Common myeloid progenitor, CD34-positive (primary cell): ENCODE measurements around the gene C4orf17.
"Not testable (repeated sequence)": the region's sequence is repeated elsewhere in the genome, so short reads cannot be mapped to it uniquely, and the experiment has no call there.

Experiments used
- CTCF ChIA-PET: fragments of 350-600 bp; sonication (Branson Sonifier 250); formaldehyde crosslinking; loops from one replicate; lab custom pipeline; 2021; ENCODE audit warnings: antibody characterized with exemption; lab: Charles Lee
- POLR2A ChIA-PET: fragments of 350-600 bp; sonication (Branson Sonifier 250); formaldehyde crosslinking; loops from one replicate; lab custom pipeline; 2021; ENCODE audit warnings: antibody characterized with exemption; lab: Charles Lee
- DNase-seq, 3 donors: peaks; one replicate each; pipeline versions ENCODE4 v3.0.0 to v3.0.0-alpha.2; 2013
- H3K27ac ChIP-seq, 2 experiments: 1 replicate in 1 of 2; 2 replicates in 1 of 2; pipeline ENCODE4 v1.7.0; 2013; ENCODE audit warnings: inconsistent platforms in 2 of 2, low read length in 2 of 2, mild to moderate bottlenecking in 2 of 2, low read depth in 1 of 2, moderate library complexity in 1 of 2; ENCODE audit not compliant: severe bottlenecking in 2 of 2, insufficient read depth in 1 of 2, poor library complexity in 1 of 2
- H3K27me3 ChIP-seq, 5 experiments: replicated peaks in 2 of 5; 1 replicate in 3 of 5; 2 replicates in 2 of 5; pipeline versions ENCODE4 v1.6.1 to v1.7.0; 2013; ENCODE audit warnings: low read length in 4 of 5, mild to moderate bottlenecking in 2 of 5, moderate library complexity in 2 of 5, inconsistent platforms in 1 of 5; ENCODE audit not compliant: insufficient read depth in 5 of 5, control insufficient read depth in 4 of 5
- H3K36me3 ChIP-seq, 4 experiments: 1 replicate in 2 of 4; 2 replicates in 2 of 4; pipeline versions ENCODE4 v1.6.1 to v1.7.0; 2013; ENCODE audit warnings: low read length in 3 of 4, control low read depth in 1 of 4, mild to moderate bottlenecking in 1 of 4; ENCODE audit not compliant: control insufficient read depth in 4 of 4, insufficient read depth in 4 of 4
- H3K4me1 ChIP-seq, 4 experiments: 1 replicate in 3 of 4; 2 replicates in 1 of 4; pipeline versions ENCODE4 v1.6.1 to v1.7.1; 2013; ENCODE audit warnings: low read length in 3 of 4, mild to moderate bottlenecking in 3 of 4, control low read depth in 1 of 4, inconsistent platforms in 1 of 4, moderate library complexity in 1 of 4; ENCODE audit not compliant: control insufficient read depth in 4 of 4, insufficient read depth in 4 of 4; ENCODE audit errors: control extremely low read depth in 1 of 4
- H3K4me3 ChIP-seq, 7 experiments: 1 replicate in 4 of 7; 2 replicates in 3 of 7; pipeline versions ENCODE4 v1.5.1 to v1.7.0; 2013; ENCODE audit warnings: mild to moderate bottlenecking in 7 of 7, low read length in 6 of 7, moderate library complexity in 6 of 7, inconsistent platforms in 2 of 7, low read depth in 2 of 7, control low read depth in 1 of 7; ENCODE audit not compliant: insufficient read depth in 4 of 7, control insufficient read depth in 1 of 7; ENCODE audit errors: extremely low read depth in 1 of 7
- H3K9me3 ChIP-seq, 5 experiments: 1 replicate in 4 of 5; 2 replicates in 1 of 5; pipeline versions ENCODE4 v1.6.1 to v1.7.1; 2013; ENCODE audit warnings: low read length in 4 of 5, mild to moderate bottlenecking in 2 of 5, inconsistent platforms in 1 of 5, low read depth in 1 of 5, moderate library complexity in 1 of 5; ENCODE audit not compliant: control insufficient read depth in 4 of 5, insufficient read depth in 2 of 5; ENCODE audit errors: control extremely low read depth in 1 of 5
- WGBS: methylation state at CpG from one replicate; pipeline ENCODE4 v1.1.5; 2013; ENCODE audit not compliant: insufficient coverage; 5-methylcytosine and 5-hydroxymethylcytosine counted together

C4orf17 gene

DNA sequence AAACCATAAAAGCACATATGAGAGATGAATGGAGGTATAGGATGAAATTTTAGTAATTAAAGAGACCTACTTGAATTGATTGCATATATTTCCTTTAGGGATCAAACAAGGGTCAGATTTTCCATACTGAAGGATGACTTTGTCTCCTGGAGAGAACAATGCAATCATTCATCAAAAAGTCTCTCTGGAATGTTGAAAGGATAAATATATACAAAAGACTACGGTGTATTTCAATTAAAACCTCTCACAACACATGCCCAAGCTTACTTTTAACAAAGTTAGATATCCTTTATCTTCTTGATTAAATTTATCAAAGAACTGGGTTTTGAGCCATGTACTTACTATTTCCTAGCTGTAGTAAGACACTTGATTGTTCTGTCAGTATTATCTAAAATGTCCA, 38.9 kb upstream of the C4orf17 start:
- Histone ChIP-seq H3K27ac (no peak overlapping the region), H3K4me1 (no peaks in the 10 kb centered on the region), H3K36me3 (no peaks in the 10 kb centered on the region), H3K9me3 (no peaks in the 10 kb centered on the region), H3K4me3 (no peak overlapping the region), H3K27me3 (no peaks in the 10 kb centered on the region)
- POLR2A ChIA-PET, result no interaction called here
- no CpG with 5 or more reads among the region's 1 CpG for WGBS
- CTCF ChIA-PET, result interaction anchor here (2.6 kb wide), 1 partner anchor 8 kb away, joined by 12 read pairs; no protein-coding TSS in a partner anchor
- DNase-seq, result no peak

- no peaks in the 10 kb centered on the region for H3K9me3 ChIP-seq
- CTCF ChIA-PET, result interaction anchor here (1.2 to 2.6 kb wide), 2 partner anchors 9 to 12 kb away, joined by 3 to 12 read pairs; no protein-coding TSS in a partner anchor
- no peaks in the 10 kb centered on the region for H3K36me3 ChIP-seq
- no CpG with 5 or more reads among the region's 1 CpG for WGBS
- POLR2A ChIA-PET, result no interaction called here
- H3K4me3 ChIP-seq, result no peak overlapping the region
- H3K27me3 ChIP-seq, result no peaks in the 10 kb centered on the region
- H3K27ac ChIP-seq, result no peak overlapping the region
- DNase-seq, result no peak
- no peaks in the 10 kb centered on the region for H3K4me1 ChIP-seq
Measured at GRCh38 chr4:99473131-99473530, 37.7 kb upstream of the C4orf17 start.

DNA sequence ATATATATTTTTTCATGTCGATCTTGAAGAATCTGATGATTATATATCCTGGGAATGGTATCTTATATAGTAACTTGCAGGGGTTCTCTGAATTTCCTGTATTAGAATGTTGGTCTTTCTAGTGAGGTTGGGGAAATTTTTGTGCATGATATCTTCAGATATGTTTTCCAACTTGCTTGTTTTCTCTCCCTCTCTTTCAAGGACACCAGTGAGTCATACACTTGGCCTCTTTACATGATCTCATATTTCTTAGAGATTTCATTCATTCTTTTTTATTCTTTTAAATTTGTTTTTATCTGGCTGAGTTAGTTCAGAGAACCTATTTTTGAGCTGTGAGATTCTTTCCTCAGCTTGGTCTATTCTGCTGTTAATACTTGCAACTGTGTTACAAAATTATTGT, 27.2 kb upstream of the C4orf17 start:
- Histone ChIP-seq H3K36me3 (no peaks in the 10 kb centered on the region), H3K4me1 (no peaks in the 10 kb centered on the region), H3K9me3 (peaks cover 3 to 30% (median 21%) of the 10 kb centered on the region in 5 experiments), H3K27me3 (peaks cover 0 to 2% (median 0%) of the 10 kb centered on the region in 5 experiments), H3K4me3 (no peak overlapping the region), H3K27ac (no peak overlapping the region)
- POLR2A ChIA-PET, result no interaction called here
- WGBS, result no CpG with 5 or more reads among the region's 1 CpG
- CTCF ChIA-PET, result interaction anchor here (1.1 kb wide), 1 partner anchor 23 kb away, joined by 3 read pairs; no protein-coding TSS in a partner anchor
- DNase-seq, result no peak

- WGBS, result 100% methylated on average over 1 of the region's 1 CpG
- Histone ChIP-seq H3K27me3 (peaks cover 0 to 2% (median 0%) of the 10 kb centered on the region in 5 experiments), H3K4me1 (no peaks in the 10 kb centered on the region), H3K36me3 (no peaks in the 10 kb centered on the region), H3K9me3 (peaks cover 3 to 30% (median 21%) of the 10 kb centered on the region in 5 experiments), H3K27ac (no peak overlapping the region), H3K4me3 (no peak overlapping the region)
- ChIA-PET CTCF (no interaction called here), POLR2A (no interaction called here)
- DNase-seq, result no peak
Measured at GRCh38 chr4:99485212-99485611, 25.6 kb upstream of the C4orf17 start.

GRCh38 chr4:99486648-99487047, 24.2 kb upstream of the C4orf17 start:
- CTCF ChIA-PET, H3K27ac ChIP-seq, H3K4me3 ChIP-seq, H3K36me3 ChIP-seq, POLR2A ChIA-PET, DNase-seq, H3K27me3 ChIP-seq, H3K4me1 ChIP-seq: not testable (repeated sequence)
- peaks cover 3 to 30% (median 21%) of the 10 kb centered on the region in 5 experiments for H3K9me3 ChIP-seq
- WGBS, result 100% methylated on average over 1 of the region's 3 CpGs

DNA sequence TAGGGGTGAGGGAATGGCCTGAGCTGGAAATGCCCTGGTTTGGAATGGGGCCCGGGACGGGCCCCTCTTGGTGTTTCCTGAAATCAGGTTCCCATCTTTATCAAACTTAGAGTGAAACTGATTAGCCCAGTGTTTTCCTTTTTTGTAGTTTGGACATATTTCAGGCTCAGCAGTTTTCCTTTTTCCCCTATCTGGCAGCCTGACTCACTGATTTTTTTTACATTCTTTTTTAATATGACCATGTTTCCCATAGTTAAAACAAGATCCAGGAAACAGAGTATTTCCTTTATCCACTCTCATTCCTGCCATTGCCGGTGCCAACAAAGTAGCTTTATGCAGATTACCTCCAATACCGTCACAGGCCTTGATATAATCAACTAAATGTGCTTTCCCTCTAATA, 20.5 kb upstream of the C4orf17 start:
- Histone ChIP-seq H3K27me3 (no peaks in the 10 kb centered on the region), H3K4me1 (no peaks in the 10 kb centered on the region), H3K4me3 (no peak overlapping the region), H3K27ac (no peak overlapping the region), H3K36me3 (no peaks in the 10 kb centered on the region), H3K9me3 (peaks cover 0 to 23% (median 15%) of the 10 kb centered on the region in 5 experiments)
- POLR2A ChIA-PET, result no interaction called here
- WGBS, result 92% methylated on average over 2 of the region's 4 CpGs
- CTCF ChIA-PET, result interaction anchor here (1.6 kb wide), 1 partner anchor 26 kb away, joined by 3 read pairs; no protein-coding TSS in a partner anchor
- DNase-seq, result no peak

DNA sequence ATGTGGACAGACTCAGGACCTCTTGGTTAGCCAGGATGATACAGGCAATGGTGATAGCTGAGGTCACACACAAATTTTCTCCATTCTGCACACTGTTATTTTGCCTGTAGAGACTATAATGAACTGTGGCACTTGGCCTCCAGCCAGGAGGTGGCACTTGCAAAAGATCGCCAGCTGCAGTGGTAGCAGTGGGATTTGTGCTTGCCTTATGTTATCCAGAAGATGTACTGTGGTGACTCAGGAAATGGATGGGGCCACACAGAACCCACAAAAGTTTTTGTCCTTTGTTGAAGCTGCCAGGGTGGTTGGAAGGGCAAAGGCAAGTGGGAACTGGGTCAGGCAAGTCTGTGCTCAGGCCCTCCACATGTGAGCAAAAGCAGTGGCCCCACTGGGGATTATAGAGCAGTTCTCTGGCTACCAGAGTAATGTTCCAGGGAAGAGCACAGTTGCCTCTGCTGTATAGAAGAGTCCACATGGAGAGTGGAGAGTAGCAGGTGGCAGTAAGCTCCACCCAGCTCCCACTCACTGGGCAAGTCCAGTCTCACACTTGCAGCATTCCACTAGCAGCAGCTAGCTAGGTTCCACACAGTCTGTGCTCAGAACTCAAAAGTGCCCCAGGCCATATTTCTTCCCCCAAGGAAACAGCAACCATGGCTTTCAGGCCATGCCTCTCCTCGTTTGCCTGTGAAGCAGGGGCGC, 5.9 kb upstream of the C4orf17 start:
- ChIA-PET CTCF (interaction anchor here (0.9 kb wide), 1 partner anchor 32 kb away, joined by 3 read pairs; no protein-coding TSS in a partner anchor), POLR2A (interaction anchor here (0.9 kb wide), 1 partner anchor 9 kb away, joined by 3 read pairs; no protein-coding TSS in a partner anchor)
- Histone ChIP-seq H3K27me3 (peaks cover 0 to 2% (median 0%) of the 10 kb centered on the region in 5 experiments), H3K4me1 (peaks cover 0 to 7% (median 0%) of the 10 kb centered on the region in 4 experiments), H3K27ac (no peak overlapping the region), H3K36me3 (no peaks in the 10 kb centered on the region), H3K4me3 (no peak overlapping the region), H3K9me3 (no peaks in the 10 kb centered on the region)
- 71% methylated on average over 3 of the region's 3 CpGs for WGBS
- peak in 2 of 3 donors; percentile 10 to 19 for DNase-seq
